Measurements from ENCODE around the gene STAT5A.

DNA sequence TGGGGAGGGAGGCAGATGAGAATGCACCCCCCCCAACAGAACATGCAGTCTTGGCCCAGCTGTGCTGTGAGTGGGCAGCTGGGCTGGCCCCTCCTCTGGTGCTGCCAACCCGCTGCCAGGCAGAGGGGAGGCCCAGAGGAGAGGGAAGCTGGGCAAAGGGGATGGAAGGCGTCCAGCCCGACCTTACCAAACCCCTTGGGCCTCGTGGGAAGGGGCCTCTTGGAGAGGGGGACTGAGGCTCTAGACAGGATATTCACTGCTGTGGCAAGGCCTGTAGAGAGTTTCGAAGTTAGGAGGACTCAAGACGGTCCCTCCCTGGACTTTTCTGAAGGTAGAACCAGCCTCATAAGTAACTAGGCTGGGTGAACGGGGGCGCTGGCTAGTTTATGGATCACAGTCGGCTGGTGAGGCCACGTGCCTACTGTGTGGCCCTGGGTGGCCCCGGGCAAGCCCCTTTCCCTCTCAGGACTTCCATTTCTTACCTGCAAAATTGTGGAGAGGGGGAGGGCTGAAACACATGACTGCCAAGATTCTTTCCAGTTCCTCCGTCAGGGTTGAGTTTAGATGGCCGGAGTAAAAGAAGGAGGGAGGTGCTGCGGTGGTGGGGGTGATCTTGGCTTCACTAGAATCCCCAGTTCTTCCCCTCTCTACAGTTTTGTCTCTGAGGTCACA lies 857 bp upstream of the STAT5A start:
- TF ChIP-seq JUN (CRISPR knock-in tag; IDR thresholded peaks at IDR 0.05) (no peak), NR1H2 (CRISPR knock-in tag; IDR thresholded peaks at IDR 0.05) (no peak)
- TF ChIP-seq, protein P1, sequence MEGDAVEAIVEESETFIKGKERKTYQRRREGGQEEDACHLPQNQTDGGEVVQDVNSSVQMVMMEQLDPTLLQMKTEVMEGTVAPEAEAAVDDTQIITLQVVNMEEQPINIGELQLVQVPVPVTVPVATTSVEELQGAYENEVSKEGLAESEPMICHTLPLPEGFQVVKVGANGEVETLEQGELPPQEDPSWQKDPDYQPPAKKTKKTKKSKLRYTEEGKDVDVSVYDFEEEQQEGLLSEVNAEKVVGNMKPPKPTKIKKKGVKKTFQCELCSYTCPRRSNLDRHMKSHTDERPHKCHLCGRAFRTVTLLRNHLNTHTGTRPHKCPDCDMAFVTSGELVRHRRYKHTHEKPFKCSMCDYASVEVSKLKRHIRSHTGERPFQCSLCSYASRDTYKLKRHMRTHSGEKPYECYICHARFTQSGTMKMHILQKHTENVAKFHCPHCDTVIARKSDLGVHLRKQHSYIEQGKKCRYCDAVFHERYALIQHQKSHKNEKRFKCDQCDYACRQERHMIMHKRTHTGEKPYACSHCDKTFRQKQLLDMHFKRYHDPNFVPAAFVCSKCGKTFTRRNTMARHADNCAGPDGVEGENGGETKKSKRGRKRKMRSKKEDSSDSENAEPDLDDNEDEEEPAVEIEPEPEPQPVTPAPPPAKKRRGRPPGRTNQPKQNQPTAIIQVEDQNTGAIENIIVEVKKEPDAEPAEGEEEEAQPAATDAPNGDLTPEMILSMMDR (IDR thresholded peaks at IDR 0.05) = no peak
- TF ChIP-seq, protein P2, sequence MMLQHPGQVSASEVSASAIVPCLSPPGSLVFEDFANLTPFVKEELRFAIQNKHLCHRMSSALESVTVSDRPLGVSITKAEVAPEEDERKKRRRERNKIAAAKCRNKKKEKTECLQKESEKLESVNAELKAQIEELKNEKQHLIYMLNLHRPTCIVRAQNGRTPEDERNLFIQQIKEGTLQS (CRISPR knock-in tag; conservative IDR thresholded peaks at IDR 0.05) = no peak

All from WTC11 (cell line).